Body of pancreas (tissue), 4 donors: ENCODE data around the gene DAB2. TPM values are rescaled to one million over a fixed set of nuclear protein-coding genes. Genes with fewer than 3 reads are reported as not detected.

Experiments
- ATAC-seq: fragments of 150-250 bp; one replicate; pipeline ENCODE4 v1.9.1; 2016
- DNase-seq, 4 donors: peaks; one replicate each; pipeline ENCODE4 v3.0.0-alpha.2; 2019
- H3K27ac ChIP-seq, 4 donors: fragments of 200-600 bp; sonication (generic); 1 replicate in 3 of 4; 2 replicates in 1 of 4; pipeline versions ENCODE4 v1.5.1 to v1.6.1; 2016 to 2019; ENCODE audit warnings: mild to moderate bottlenecking in 1 of 4, mixed read lengths in 1 of 4, moderate library complexity in 1 of 4
- H3K27me3 ChIP-seq, 2 donors: fragments of 200-600 bp; sonication (generic); one replicate each; pipeline ENCODE4 v1.6.0; 2016; ENCODE audit warnings: mild to moderate bottlenecking in 1 of 2
- H3K36me3 ChIP-seq, 2 donors: fragments of 200-600 bp; sonication (generic); replicated peaks in 1 of 2; 2 replicates each; pipeline ENCODE4 v1.5.1; 2016; ENCODE audit warnings: low read depth in 2 of 2; ENCODE audit not compliant: insufficient read depth in 1 of 2
- H3K4me1 ChIP-seq: fragments of 200-600 bp; sonication (generic); one replicate; pipeline ENCODE4 v1.6.0; 2016
- H3K4me3 ChIP-seq, 2 donors: fragments of 200-600 bp; sonication (generic); 1 replicate in 1 of 2; 2 replicates in 1 of 2; pipeline ENCODE4 v1.5.1; 2016 to 2019
- H3K9me3 ChIP-seq, 3 donors: fragments of 200-600 bp; sonication (generic); 1 replicate in 2 of 3; 2 replicates in 1 of 3; pipeline ENCODE4 v1.5.1; 2016
- CTCF ChIP-seq, 7 experiments: fragments of 450-650 bp in 4 of 7; fragments of 200-600 bp in 3 of 7; sonication (generic) in 3 of 7; IDR thresholded peaks; one replicate each; pipeline ENCODE4 v1.5.1; 2016 to 2019; ENCODE audit warnings: antibody characterized with exemption in 7 of 7
- POLR2A ChIP-seq, 3 donors: fragments of 450-650 bp; IDR thresholded peaks; one replicate each; pipeline ENCODE4 v1.6.1; 2016; ENCODE audit warnings: antibody characterized with exemption in 3 of 3, mild to moderate bottlenecking in 2 of 3
- WGBS, 2 donors: methylation state at CpG; one replicate each; pipeline ENCODE4 v1.1.5; 2017; 5-methylcytosine and 5-hydroxymethylcytosine counted together
- intact Hi-C: fragments of 100-400 bp; cut with DNase I; formaldehyde crosslinking; loops from one replicate; pipeline ENCODE4 v1.15.1; 2023
- total RNA-seq, 2 donors: library from RNA; depleted of rRNA; stranded (reverse); fragments of >200 nt; gene quantifications; one replicate each; pipeline ENCODE4 v1.1.0, GENCODE V29; 2016

DAB2 gene
- total RNA-seq, 2 donors from 2014 or later = 33.9 to 39.4 TPM

GRCh38 chr5:39368116-39368515, 56.7 kb downstream of the DAB2 start:
- no peak overlapping the region for H3K4me3 ChIP-seq
- H3K27me3 ChIP-seq = no peaks in the 10 kb centered on the region
- peaks cover 16% of the 10 kb centered on the region for H3K4me1 ChIP-seq
- H3K27ac ChIP-seq = no peak overlapping the region
- TF ChIP-seq CTCF (IDR thresholded peaks at IDR 0.05) (no peak), POLR2A (IDR thresholded peaks at IDR 0.05) (no peak)
- DNase-seq = no peak
- intact Hi-C loops = no loop called here
- 52 to 64% methylated on average over 4 of the region's 4 CpGs for WGBS, 2 donors
- H3K36me3 ChIP-seq = no peaks in the 10 kb centered on the region
- H3K9me3 ChIP-seq = no peaks in the 10 kb centered on the region
- ATAC-seq = no peak

- Histone ChIP-seq H3K27ac (no peak overlapping the region), H3K27me3 (no peaks in the 10 kb centered on the region), H3K36me3 (no peaks in the 10 kb centered on the region), H3K4me1 (peaks cover 16% of the 10 kb centered on the region), H3K4me3 (no peak overlapping the region), H3K9me3 (no peaks in the 10 kb centered on the region)
- TF ChIP-seq POLR2A (IDR thresholded peaks at IDR 0.05) = no peak
- TF ChIP-seq CTCF (IDR thresholded peaks at IDR 0.05) = no peak
- WGBS, 2 donors = 59 to 61% methylated on average over 3 of the region's 3 CpGs
- intact Hi-C loops = no loop called here
- ATAC-seq = no peak
- DNase-seq = no peak
These were observed 57.1 kb downstream of the DAB2 start for GRCh38 chr5:39367711-39368110.

- Histone ChIP-seq H3K9me3 (no peaks in the 10 kb centered on the region), H3K27ac (no peak within 1 kb of the TSS), H3K4me3 (no peak within 1 kb of the TSS), H3K27me3 (no peaks in the 10 kb centered on the region), H3K36me3 (no peaks in the 10 kb centered on the region), H3K4me1 (no peaks in the 10 kb centered on the region)
- intact Hi-C loops = no loop called here
- ATAC-seq = no peak
- WGBS, 2 donors = 51 to 60% methylated on average over 5 to 6 of the region's 6 CpGs
- TF ChIP-seq POLR2A (IDR thresholded peaks at IDR 0.05) (no peak), CTCF (IDR thresholded peaks at IDR 0.05) (no peak)
- no peak for DNase-seq
These were observed 60.4 kb downstream of the DAB2 start, which contains the start of gene C9 for GRCh38 chr5:39364367-39364766. Gene C9, minus strand, starts transcription at chr5:39364495. Its CDS starts 31 bp downstream, at chr5:39364464.

GRCh38 chr5:39363217-39363616, 61.6 kb downstream of the DAB2 start:
- ATAC-seq (no peak), DNase-seq (no peak)
- no peak overlapping the region for H3K4me3 ChIP-seq
- TF ChIP-seq CTCF (IDR thresholded peaks at IDR 0.05) (no peak), POLR2A (IDR thresholded peaks at IDR 0.05) (no peak)
- H3K27ac ChIP-seq = no peak overlapping the region
- 69 to 72% methylated on average over 4 of the region's 4 CpGs for WGBS, 2 donors
- H3K4me1 ChIP-seq = no peaks in the 10 kb centered on the region
- no peaks in the 10 kb centered on the region for H3K36me3 ChIP-seq
- H3K9me3 ChIP-seq = no peaks in the 10 kb centered on the region
- no peaks in the 10 kb centered on the region for H3K27me3 ChIP-seq
- intact Hi-C loops = no loop called here

- Histone ChIP-seq H3K4me1 (no peaks in the 10 kb centered on the region), H3K4me3 (no peak overlapping the region), H3K36me3 (no peaks in the 10 kb centered on the region), H3K27ac (no peak overlapping the region), H3K27me3 (no peaks in the 10 kb centered on the region), H3K9me3 (no peaks in the 10 kb centered on the region)
- ATAC-seq = no peak
- TF ChIP-seq CTCF (IDR thresholded peaks at IDR 0.05) (no peak), POLR2A (IDR thresholded peaks at IDR 0.05) (no peak)
- intact Hi-C loops = no loop called here
- WGBS, 2 donors = 68 to 69% methylated on average over 8 of the region's 8 CpGs
- no peak for DNase-seq
These were observed 62.1 kb downstream of the DAB2 start for GRCh38 chr5:39362646-39363045.
